GM11168 (cell line): ENCODE results near the gene C10orf53.

Source experiments
- in situ Hi-C: fragments of 300-500 bp; cut with MboI; formaldehyde crosslinking; loops from one replicate; pipeline ENCODE4 v1.12.0; 2022; ENCODE audit warnings: low sequenced_read_pairs; ENCODE audit not compliant: unreplicated experiment

The C10orf53 gene, protein sequence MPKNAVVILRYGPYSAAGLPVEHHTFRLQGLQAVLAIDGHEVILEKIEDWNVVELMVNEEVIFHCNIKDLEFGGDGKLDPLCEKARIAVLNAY

DNA sequence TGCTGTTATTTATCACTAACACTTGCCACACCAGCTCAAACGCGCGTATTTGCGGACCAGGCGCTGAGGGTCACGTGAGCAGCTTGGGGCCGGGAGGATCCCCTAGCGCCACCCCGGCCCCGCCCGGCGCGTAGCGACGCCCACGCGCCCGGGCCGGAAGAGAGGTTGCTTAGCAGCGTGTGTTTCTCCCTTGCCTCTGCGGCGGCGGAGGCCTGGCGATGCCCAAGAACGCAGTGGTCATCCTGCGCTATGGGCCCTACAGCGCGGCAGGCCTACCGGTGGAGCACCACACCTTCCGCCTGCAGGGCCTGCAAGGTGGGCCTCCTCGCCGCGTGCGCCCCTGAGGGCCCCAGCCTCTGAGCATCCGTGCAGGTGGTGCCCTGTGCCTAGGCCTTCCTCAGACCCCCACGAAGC is at the start of gene C10orf53:
Gene C10orf53 (plus strand): TSS at position 172 of the 414 bp plus-strand sequence. CDS start 47 bp downstream, at position 219.
- in situ Hi-C loops, result no loop called here

DNA sequence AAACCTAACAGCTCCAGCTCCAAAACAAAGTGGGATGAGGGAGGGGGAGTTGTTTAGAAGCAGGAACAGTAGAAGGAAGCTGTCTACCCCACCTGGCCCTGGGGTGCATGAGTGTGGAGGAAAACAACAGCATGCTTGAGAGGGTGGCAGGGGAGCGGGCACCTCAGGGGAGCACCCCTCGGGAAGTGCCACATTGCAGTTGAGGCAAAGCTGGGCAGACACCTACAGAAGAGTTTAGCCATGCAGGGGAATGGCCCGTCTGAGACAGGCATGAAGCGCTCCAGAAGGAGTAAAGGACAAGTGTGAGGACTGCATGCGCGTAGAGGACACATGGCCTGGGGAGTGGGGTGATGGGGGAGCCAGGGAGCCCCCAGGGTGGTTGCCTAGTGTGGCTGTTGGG is 47.5 kb upstream of the C10orf53 start:
- in situ Hi-C loops, result no loop called here

DNA sequence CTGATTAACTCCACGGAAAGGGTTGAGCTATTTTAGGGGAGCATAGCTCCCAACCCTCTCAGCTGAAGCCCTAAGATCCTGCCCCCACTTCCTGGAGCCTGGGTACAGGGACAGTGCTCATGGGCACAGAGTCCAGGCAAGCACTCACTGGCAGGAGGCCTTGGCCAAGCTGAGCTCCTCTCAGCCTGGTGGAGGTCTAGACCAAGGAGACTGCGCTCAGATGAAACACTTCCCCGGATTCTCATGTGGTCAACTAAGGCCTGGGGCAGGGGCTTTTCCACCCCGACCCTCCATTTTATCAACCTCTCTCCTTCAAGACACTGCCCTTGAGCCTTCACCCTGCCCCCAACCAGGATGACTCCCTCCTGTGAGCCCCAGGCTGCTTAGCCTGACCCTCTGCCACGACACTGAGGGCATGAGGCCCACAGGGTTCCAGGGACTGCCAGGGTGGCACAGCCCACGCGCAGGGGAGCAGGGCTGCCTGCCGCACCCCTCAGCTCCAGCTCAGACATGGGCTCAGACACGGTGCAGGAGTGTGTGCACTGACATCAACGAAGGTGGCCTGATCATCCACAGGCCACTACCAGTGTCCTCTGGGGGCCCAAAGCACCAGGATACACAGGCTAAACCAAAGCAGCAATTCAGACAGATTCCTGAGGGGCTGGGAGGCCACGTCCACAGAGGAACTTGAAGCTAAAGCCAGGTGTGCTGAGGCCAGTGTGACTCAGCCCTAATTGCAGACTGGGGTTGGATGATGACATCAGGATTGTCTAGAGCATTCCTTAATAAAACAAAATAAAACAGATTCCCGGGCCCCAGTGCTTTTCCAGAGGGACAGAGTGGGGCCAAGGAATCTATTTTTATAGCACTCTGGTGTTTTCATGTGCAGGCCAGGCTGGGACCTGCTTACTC is 46.8 kb upstream of the C10orf53 start:
- in situ Hi-C loops, result no loop called here

DNA sequence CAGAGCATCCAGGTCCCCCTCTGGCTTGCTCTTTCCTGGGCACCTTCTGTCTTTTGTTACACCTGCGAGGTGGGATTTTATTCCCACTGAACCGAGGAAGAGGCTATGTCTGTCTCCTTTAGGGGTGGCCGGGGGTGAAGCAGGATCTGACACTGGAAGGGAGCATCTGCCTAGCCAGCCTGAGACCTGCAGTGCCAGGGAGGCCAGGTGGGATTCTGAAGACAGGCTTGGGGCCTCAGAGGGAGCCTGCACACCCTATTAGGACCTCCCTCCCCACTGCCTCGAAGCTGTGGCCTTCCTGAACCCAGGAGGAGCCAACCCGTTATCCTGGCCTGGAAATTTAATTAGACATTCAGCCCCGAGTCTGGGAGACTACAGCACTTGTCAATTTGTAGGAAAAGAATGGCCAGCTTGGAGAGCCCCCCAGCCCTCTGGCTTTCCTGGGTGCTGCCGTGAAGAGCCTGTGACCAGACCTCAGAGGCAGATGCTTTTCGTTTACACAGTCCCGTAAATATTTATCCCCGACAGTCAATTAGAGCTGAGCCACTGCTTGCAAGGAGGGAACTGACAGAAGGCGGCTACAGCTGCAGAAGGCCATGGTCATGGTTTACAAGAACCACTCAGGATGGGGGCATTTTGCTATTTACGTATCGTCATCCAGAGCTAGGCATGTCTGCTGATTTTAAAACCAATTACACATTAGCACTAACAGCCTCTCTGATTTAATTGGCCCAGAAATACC is 46.0 kb upstream of the C10orf53 start:
- in situ Hi-C loops, result no loop called here

DNA sequence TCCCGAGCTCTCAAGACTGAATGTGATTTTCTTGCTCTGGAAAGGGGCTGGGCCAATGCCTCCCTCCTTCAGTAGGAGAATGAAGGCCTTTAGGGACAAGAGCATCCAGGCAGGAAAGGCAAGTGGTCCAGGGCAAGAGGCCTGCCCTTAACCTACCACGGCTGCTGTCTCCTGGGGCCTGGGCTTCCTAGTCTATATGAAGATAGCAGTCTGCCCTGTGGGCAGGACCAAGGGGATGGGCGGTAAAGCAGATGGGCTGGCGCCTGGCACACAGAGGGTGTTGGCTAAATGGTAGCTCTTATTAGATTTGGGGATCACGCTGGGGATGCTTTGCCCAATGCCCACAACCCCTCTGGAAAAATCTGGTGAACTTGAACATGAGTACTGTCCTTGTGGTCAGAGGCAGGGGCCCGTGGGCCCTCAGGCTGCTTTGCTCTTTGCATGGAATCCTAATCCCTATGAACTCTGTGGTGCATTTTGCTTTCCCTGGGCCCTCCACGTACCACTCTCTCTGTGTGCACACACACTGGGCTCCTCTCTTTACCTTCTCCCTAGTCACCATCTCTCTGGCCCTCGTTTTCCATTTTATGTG is 45.3 kb upstream of the C10orf53 start:
- in situ Hi-C loops, result no loop called here

DNA sequence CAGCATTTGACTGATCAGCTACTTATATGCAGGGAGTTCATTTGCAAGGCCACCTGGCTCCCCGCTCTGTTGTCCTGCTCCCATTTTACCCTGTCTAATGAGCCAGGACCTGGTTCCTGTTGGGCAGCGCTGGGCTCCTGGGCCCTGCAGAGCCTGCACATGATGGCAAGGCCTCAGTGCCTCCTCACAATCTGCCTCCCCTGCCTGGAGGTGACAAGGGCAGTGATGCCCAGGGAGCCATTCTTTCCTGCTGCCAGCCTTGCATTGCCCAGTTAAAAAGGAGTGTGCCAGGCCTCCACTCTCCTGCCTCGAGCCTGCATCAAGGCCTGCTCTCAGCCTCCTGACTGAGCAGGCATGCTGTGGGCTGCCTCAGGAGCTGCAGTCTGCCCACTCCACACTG is 37.1 kb upstream of the C10orf53 start:
- in situ Hi-C loops, result no loop called here

DNA sequence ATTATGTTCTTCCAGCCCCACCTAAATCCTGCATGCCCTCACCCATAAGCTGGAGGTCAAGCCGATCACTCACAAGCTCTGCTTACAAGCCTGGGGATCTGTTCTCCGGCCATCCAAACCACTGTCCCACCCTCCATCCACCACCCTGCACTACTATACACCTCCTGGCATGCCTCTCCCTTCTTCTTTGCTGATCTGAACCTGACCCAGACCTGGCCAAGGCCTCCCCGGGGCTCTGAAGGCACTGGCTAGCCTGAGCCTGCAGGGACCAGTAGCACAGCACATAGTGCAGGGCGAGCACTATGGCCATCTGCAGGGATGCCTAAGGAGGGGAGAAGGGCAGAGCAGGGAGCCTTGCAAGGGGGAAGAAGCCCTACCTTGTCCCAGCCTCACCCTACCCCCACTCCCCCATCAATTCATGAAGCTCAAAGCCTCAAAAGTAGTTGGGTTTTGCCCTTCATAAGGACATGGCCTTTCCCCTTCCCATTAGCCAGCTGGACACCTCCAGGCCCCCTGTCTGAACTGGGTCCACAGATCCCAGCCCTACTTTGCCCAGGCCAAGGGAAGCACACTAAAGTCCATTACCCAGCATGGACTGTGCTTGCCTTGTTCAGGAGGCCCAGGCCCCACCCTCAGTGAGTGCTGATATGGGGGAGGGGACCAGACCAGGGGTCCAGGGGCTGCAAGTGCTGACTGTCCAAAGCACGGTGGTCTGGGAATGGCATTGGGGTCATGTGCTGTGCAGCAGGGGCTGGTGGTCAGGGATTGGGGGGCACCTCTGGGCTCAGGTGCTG is 36.0 kb upstream of the C10orf53 start:
- in situ Hi-C loops, result no loop called here

DNA sequence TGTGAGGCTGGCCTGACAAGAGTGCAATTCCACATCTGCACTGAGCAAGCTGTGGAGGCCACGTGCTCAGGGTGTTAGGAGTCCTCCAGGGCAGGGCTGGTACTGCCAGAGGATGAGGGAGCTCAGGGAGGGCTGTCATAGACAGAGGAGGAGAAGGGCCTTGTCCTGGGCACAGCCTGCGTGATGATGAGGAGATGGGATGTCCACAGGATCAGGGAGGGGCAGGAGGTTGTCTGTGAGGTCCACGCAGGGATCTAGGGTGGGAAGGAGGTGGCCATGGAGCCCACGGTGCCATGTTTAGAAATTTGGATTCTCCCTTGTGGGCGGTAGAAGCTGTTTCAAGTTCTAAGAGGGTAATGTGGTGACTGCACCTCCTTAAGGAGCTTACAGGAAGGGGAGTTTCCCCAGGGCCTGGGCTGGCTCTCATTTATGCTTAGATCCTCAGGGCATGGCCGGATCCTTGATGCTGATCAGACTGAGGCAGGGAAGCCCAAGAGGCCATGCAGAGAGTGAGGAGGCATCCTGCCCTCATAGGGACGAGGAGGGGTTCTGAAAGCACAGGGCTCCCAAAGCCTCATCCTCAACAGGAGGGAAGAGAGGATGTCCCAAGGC is 35.3 kb upstream of the C10orf53 start:
- in situ Hi-C loops, result no loop called here

DNA sequence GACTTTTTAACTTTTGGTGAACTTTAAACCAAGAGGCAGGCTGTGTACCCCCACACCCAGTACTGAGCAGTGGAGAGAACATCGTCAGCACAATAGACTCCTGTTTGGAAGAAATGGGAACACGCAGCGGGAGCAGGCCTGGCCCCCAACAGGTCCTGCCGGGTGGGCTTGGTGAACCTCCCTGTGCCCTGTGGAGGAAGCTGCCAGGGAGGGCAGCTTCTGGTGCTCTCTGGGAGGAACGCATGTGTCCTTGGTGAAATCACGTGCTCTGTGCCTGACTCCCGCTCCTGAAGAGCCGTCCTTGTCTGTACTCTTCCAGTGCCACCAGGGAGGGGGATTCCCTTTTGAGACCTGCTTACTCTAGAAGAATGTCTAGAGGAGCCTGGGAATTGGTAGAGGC is 34.0 kb upstream of the C10orf53 start:
- in situ Hi-C loops, result no loop called here

DNA sequence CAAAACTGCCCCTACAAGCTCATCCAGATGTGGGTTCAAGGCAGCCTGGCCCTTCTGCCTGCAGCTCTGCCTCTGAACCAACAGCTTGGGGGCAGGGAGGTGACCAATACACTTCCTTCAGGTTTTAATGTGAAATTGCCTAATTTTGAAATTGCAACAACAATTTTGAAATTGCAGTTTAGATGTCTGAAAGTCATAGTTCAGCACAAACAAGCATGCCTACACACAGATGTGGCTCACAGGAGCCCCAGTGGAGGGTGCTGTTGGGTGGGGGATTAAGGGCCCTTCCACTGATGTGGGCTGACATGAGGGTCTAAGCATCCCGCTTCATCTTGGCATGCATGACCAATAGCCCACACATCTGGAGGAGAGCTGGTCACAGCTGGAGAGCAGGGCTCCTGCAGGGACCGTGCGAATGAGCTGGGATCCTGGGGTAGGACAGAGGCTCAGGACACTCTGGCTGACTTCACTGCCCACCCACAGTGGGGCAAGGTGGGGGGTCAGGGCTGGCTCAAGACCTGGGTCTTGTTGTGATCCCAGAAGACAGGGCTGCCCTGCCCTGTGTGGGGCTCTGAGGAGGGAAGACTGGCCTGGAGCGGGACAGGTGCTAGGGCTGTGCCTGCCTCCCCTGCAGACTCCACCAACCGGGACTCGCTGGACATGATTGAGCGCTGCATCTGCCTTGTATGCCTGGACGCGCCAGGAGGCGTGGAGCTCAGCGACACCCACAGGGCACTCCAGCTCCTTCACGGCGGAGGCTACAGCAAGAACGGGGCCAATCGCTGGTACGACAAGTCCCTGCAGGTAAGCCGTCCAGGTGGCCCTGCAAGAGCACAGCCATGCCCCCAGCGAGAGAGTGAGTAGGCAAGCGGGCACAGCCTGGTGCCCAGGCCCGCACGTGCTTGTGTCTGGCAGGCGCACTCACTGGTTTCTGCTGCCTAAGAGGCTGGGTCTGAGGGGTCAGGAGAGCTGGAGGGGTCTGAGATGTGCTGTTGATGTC is 33.3 kb upstream of the C10orf53 start:
- in situ Hi-C loops, result no loop called here

DNA sequence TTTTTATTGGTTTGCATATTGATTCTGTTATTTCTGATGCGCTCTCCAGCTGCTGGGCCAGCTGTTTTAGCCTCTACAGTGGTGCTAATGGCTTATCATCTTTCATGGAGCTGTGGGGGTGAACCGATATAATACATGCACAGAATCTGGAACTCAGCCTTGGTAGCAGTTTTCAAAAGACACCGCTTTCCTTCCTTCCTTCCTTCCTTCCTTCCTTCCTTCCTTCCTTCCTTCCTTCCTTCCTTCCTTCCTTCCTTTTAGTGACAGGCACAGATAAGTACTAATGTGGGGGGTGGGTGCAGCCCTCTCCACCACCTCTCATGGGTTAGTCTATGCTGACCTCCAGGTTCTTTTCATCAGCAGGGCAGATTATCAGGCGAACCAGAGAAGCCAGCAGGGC is 31.9 kb upstream of the C10orf53 start:
- in situ Hi-C loops, result no loop called here

DNA sequence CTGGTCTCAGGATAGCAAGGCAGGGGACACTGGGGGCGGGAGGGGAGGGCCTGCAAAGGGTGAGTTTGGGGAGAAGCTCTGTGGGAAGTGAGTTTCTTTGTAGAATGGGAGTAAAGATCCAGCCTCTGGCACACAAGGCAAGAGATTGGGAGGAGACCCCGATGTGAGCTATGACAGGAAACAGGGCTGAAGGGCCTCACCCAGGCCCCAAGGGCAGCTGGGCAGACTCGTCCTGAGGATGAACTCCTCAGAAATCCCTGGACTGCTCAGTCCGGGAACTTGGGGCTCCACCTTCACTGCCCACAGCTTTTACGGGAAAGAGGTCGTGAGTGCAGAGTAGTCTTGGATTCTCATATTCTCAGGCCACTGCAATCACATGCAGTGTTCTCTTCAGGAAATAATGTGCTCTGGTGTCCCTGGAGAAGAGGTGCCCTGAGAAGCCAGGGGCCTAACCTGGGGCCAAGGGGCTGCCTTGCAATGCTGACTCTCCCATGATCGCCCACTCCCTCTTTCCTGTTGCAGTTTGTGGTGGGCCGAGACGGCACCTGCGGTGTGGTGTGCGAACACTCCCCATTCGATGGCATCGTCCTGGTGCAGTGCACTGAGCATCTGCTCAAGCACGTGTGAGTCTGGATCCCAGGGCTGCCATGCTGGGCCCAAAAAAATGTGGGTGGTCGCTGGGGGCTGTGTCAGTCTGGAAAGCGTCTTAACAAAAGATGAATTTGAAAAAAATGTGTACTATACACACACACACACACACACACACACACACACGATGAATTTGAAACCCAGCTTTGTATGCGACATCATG is 31.3 kb upstream of the C10orf53 start:
- in situ Hi-C loops, result no loop called here

DNA sequence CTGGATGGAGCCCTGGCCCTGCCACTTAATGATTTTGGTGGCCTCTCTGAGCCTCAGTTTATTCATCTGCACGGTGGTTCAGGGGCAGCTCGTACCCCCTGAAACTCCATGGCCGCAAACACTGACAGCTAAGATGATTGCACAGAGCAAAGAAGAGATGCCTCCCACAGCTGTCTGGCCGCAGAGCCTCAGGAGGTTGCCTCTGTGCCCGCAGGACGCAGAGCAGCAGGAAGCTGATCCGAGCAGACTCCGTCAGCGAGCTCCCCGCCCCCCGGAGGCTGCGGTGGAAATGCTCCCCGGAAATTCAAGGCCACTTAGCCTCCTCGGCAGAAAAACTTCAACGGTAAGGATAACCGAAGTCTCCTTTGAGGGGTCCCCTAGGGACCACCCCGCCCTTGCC is 30.2 kb upstream of the C10orf53 start:
- in situ Hi-C loops, result no loop called here

DNA sequence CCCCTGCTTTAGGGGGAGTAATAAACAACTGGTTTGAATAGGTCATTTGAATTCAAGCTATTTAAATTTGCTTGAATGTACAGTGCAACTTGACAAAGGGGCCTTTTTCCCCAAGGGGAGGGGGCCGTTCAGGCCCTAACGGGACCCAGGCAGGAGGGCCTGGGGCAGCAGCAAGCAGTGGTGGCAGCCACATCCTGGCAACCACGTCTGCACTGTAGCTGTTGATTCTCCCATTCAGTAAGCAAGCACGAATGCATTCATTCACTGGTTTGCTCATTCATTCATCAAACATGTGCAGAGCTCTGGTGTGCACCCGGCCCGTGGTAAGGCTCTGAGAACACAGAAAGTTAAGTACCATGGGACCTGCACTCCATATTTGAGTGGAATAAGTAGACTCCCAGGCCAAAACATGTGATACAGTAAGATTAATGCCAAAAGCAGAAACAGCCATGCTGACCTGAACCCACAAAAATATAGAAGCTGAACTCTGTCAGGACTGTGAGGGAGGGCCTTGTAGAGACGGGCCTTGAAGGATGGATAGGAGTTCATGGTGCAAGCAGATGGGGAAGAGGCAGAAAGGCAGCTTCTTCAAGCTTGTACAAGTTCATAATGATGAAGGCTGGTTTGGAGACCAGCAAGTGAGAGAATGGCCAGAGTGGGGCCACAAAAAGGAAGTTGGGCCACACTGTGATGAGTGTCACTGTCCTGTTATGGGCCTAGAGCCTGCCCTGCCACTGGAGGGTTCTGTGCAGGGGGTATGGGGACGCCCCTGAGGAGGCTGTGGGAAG is 29.3 kb upstream of the C10orf53 start:
- in situ Hi-C loops, result no loop called here

DNA sequence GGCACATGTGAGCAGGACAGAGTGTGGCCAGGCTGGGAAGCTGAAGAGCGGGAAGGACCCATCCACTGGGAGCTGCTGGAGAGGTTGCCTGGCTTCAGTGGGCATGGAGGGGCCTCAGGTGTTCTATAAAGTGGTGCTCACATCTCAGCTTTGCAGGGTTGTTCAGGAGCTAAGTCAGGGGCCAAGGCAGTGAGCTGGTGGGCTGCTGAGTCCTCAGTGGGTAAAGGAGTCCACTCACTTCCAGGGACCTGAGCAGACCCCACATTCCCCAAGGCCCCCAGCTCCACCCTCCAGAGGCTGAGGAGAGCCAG is 28.8 kb upstream of the C10orf53 start:
- in situ Hi-C loops, result no loop called here

DNA sequence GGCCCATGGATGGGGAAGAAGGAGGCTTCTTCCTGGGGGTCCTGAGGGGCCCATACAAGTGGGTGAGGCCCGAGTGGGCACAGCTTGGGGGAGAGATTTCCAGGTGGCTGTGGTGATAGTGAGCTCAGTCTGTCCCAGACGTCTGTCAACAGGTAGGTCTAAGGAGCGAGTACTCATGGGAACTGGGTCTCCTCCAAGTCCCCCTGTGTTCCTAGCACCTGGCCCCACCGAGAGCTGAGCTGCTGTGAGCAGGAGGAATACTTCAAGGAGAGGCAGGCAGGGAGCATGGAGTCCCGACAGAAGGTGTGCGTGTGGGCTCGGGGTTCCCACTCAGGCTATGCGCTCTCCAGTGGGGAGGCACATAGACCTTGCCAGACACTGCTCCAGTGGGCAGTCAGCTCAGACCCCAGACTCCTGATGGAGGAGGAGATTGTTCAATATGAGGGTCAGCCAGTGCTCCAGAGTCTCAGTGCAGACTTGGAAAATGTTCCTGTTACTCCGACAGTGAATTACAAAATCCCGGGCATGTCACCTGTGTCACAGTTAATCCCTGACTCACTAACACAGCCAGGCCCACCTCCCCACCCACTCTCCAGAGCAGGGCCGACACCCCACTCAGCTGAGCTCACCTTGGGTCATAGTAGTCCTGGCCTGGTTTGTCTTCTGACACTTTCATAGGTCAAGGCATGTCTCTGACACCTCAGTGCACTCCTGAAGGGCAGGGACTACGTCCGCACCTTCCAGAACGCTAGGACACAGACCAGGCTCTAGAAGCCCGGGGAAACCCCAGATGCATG is 28.2 kb upstream of the C10orf53 start:
- in situ Hi-C loops, result no loop called here
